ENCODE data around the gene KCNT2.

- TF ChIP-seq CTCF (IDR thresholded peaks at IDR 0.05 in 2 of 3, conservative IDR thresholded peaks at IDR 0.05 in 1 of 3; ENCODE audit: control insufficient read depth in 2 of 3, extremely low read depth in 1 of 3, insufficient read depth in 1 of 3, low read depth in 3 of 3, low read length in 3 of 3) = no peak
- TF ChIP-seq CHD2 (IDR thresholded peaks at IDR 0.05; ENCODE audit: borderline replicate concordance, low read depth, low read length) = no peak
- TF ChIP-seq LARP7 (IDR thresholded peaks at IDR 0.05) = no peak
These were observed 76.3 kb downstream of the KCNT2 start for GRCh38 chr1:196531737-196532524.

All from GM12878 (cell line).